NCI-H128 (cell line): ENCODE results near the gene COX6B2.

Source experiments
- DNase-seq: peaks from one replicate; lab custom pipeline; 2025; ENCODE audit not compliant: unreplicated experiment; lab: John Stamatoyannopoulos, UW

The COX6B2 gene

GRCh38 chr19:55315956-55316525, 38.5 kb downstream of the COX6B2 start:
- DNase-seq, result no peak

GRCh38 chr19:55314396-55314795, 40.1 kb downstream of the COX6B2 start:
- DNase-seq, result no peak

GRCh38 chr19:55312621-55313512, 41.7 kb downstream of the COX6B2 start:
- no peak for DNase-seq

- no peak for DNase-seq
Measured at GRCh38 chr19:55311797-55312196, 42.7 kb downstream of the COX6B2 start.

GRCh38 chr19:55311397-55311796, 43.1 kb downstream of the COX6B2 start:
- no peak for DNase-seq

GRCh38 chr19:55310498-55310897, 44.0 kb downstream of the COX6B2 start:
- DNase-seq, result no peak

- DNase-seq, result no peak
Measured at GRCh38 chr19:55309448-55309847, 45.1 kb downstream of the COX6B2 start.

GRCh38 chr19:55308281-55308680, 46.2 kb downstream of the COX6B2 start:
- no peak for DNase-seq

GRCh38 chr19:55306712-55307111, 47.8 kb downstream of the COX6B2 start:
- DNase-seq, result no peak

- DNase-seq, result no peak
Measured at GRCh38 chr19:55305983-55306562, 48.4 kb downstream of the COX6B2 start.

- DNase-seq, result no peak
Measured at GRCh38 chr19:55305491-55305890, 49.0 kb downstream of the COX6B2 start.

- no peak for DNase-seq
Measured at GRCh38 chr19:55304980-55305379, 49.5 kb downstream of the COX6B2 start.

GRCh38 chr19:55304279-55304978, 50.1 kb downstream of the COX6B2 start:
- DNase-seq, result no peak

GRCh38 chr19:55303477-55303876, 51.0 kb downstream of the COX6B2 start:
- no peak for DNase-seq

GRCh38 chr19:55302318-55302703, 52.2 kb downstream of the COX6B2 start:
- DNase-seq, result no peak

- DNase-seq, result peak; percentile 57
Measured at GRCh38 chr19:55301459-55302317, 52.8 kb downstream of the COX6B2 start.

GRCh38 chr19:55300886-55301458, 53.5 kb downstream of the COX6B2 start:
- DNase-seq, result no peak

GRCh38 chr19:55299991-55300390, 54.5 kb downstream of the COX6B2 start:
- DNase-seq, result no peak
